Renal cortical epithelial cell (primary cell): Measurements from ENCODE around the gene APCDD1L. TPM values are rescaled to one million over a fixed set of nuclear protein-coding genes. Genes with fewer than 3 reads are reported as not detected.
"Not testable (repeated sequence)": the region's sequence is repeated elsewhere in the genome, so short reads cannot be mapped to it uniquely, and the experiment has no call there.

Source experiments
- DNase-seq: peaks from one replicate; pipeline ENCODE4 v3.0.0-alpha.2; 2011; ENCODE audit warnings: low read depth
- total RNA-seq: library from RNA; depleted of rRNA; stranded (reverse); fragments of >200 nt; gene quantifications from 2 replicates; pipeline ENCODE4 v1.2.3, GENCODE V29; 2014

Gene APCDD1L
- total RNA-seq, 1 donor from 2014 or later, result 13.7 TPM

GRCh38 chr20:58446264-58446959 is 68.8 kb downstream of the APCDD1L start:
- no peak for DNase-seq

GRCh38 chr20:58444746-58445255 is 70.4 kb downstream of the APCDD1L start:
- no peak for DNase-seq

GRCh38 chr20:58441723-58442122 is 73.5 kb downstream of the APCDD1L start:
- DNase-seq, result no peak

- no peak for DNase-seq
These were observed 75.0 kb downstream of the APCDD1L start for GRCh38 chr20:58440021-58440767.

- DNase-seq, result no peak
These were observed 76.0 kb downstream of the APCDD1L start for GRCh38 chr20:58438970-58439808.

GRCh38 chr20:58436868-58437645 is 78.1 kb downstream of the APCDD1L start:
- peak; percentile 88 for DNase-seq

GRCh38 chr20:58435237-58435636 is 80.0 kb downstream of the APCDD1L start:
- DNase-seq, result no peak

- DNase-seq, result no peak
These were observed 80.9 kb downstream of the APCDD1L start for GRCh38 chr20:58434326-58434725.

- DNase-seq, result peak; percentile 35
These were observed 81.4 kb downstream of the APCDD1L start for GRCh38 chr20:58433759-58434158.

- no peak for DNase-seq
These were observed 82.1 kb downstream of the APCDD1L start for GRCh38 chr20:58433029-58433647.

GRCh38 chr20:58432186-58432954 is 82.8 kb downstream of the APCDD1L start:
- peak; percentile 29 for DNase-seq

- no peak for DNase-seq
These were observed 84.1 kb downstream of the APCDD1L start for GRCh38 chr20:58431134-58431533.

GRCh38 chr20:58429303-58429702 is 85.9 kb downstream of the APCDD1L start:
- DNase-seq, result no peak

GRCh38 chr20:58428364-58428763 is 86.8 kb downstream of the APCDD1L start:
- DNase-seq, result no peak

GRCh38 chr20:58427571-58427970 is 87.6 kb downstream of the APCDD1L start:
- DNase-seq, result not testable (repeated sequence)

GRCh38 chr20:58424218-58424969 is 90.8 kb downstream of the APCDD1L start:
- DNase-seq, result no peak

GRCh38 chr20:58421497-58421850 is 93.7 kb downstream of the APCDD1L start:
- peak; percentile 64 for DNase-seq

- DNase-seq, result peak; percentile 64
These were observed 94.3 kb downstream of the APCDD1L start for GRCh38 chr20:58420798-58421496.
